Tibial nerve (tissue), 4 donors: ENCODE results near the gene CASZ1.

Experiments used
- EP300 ChIP-seq, 2 donors: sonication (generic); formaldehyde crosslinking; IDR thresholded peaks; one replicate each; pipeline ENCODE4 v1.6.1; 2017; ENCODE audit warnings: antibody characterized with exemption in 2 of 2, mild to moderate bottlenecking in 1 of 2
- POLR2A ChIP-seq, 2 donors: fragments of 450-650 bp; IDR thresholded peaks; one replicate each; pipeline ENCODE4 v1.6.1; 2017; ENCODE audit warnings: antibody characterized with exemption in 2 of 2, mild to moderate bottlenecking in 2 of 2, moderate library complexity in 2 of 2
- TF ChIP-seq, protein P1 (sequence below), 5 experiments: fragments of 200-600 bp in 3 of 5; fragments of 450-650 bp in 2 of 5; sonication (generic) in 3 of 5; IDR thresholded peaks; one replicate each; pipeline ENCODE4 v1.5.1; 2016 to 2019; ENCODE audit warnings: antibody characterized with exemption in 5 of 5, mild to moderate bottlenecking in 3 of 5, moderate library complexity in 2 of 5

GRCh38 chr1:10625554-10625953 is 170.9 kb downstream of the CASZ1 start:
- TF ChIP-seq, protein P1, sequence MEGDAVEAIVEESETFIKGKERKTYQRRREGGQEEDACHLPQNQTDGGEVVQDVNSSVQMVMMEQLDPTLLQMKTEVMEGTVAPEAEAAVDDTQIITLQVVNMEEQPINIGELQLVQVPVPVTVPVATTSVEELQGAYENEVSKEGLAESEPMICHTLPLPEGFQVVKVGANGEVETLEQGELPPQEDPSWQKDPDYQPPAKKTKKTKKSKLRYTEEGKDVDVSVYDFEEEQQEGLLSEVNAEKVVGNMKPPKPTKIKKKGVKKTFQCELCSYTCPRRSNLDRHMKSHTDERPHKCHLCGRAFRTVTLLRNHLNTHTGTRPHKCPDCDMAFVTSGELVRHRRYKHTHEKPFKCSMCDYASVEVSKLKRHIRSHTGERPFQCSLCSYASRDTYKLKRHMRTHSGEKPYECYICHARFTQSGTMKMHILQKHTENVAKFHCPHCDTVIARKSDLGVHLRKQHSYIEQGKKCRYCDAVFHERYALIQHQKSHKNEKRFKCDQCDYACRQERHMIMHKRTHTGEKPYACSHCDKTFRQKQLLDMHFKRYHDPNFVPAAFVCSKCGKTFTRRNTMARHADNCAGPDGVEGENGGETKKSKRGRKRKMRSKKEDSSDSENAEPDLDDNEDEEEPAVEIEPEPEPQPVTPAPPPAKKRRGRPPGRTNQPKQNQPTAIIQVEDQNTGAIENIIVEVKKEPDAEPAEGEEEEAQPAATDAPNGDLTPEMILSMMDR (IDR thresholded peaks at IDR 0.05), result no peak
- TF ChIP-seq POLR2A (IDR thresholded peaks at IDR 0.05), result no peak
- TF ChIP-seq EP300 (IDR thresholded peaks at IDR 0.05), result no peak
